T-helper 1 cell treated with Interleukin-12 subunit alpha and Interleukin-12 subunit beta and Interleukin-4 antibody, amounts not matched to agents 30 ng/mL and 1 ng/mL, for 36 hours (primary cell): ENCODE measurements around the gene PCDHA2. TPM values are rescaled to one million over a fixed set of nuclear protein-coding genes. Genes with fewer than 3 reads are reported as not detected.

Experiments used
- intact Hi-C: fragments of 100-400 bp; cut with micrococcal nuclease; formaldehyde crosslinking; loops from one replicate; pipeline ENCODE4 v1.15.1; 2024
- total RNA-seq: library from RNA; stranded (reverse); gene quantifications from 2 replicates; pipeline ENCODE4 v1.2.3, GENCODE V29; 2022

Gene PCDHA2
- total RNA-seq, 1 donor from 2014 or later = not detected

GRCh38 chr5:140808889-140809291 lies 14.2 kb downstream of the PCDHA2 start:
- intact Hi-C loops = no loop called here

- intact Hi-C loops = loop anchor here (10.0 kb wide), 1 partner anchor 543 kb away; the partner anchor contains the start of gene PCDHGA5
Observed at GRCh38 chr5:140821375-140822280, 27.0 kb downstream of the PCDHA2 start, which contains the start of gene PCDHA5. Gene PCDHA5, plus strand, starts transcription at chr5:140821613.

- intact Hi-C loops = loop anchor here (10.0 kb wide), 1 partner anchor 543 kb away; the partner anchor contains the start of gene PCDHGA5
Observed at GRCh38 chr5:140822281-140822629, 27.6 kb downstream of the PCDHA2 start.

GRCh38 chr5:140822969-140823368 lies 28.3 kb downstream of the PCDHA2 start:
- intact Hi-C loops = loop anchor here (10.0 kb wide), 1 partner anchor 542 kb away; the partner anchor contains the start of gene PCDHGA5

- intact Hi-C loops = loop anchor here (10.0 kb wide), 1 partner anchor 541 kb away; the partner anchor contains the start of gene PCDHGA5
Observed at GRCh38 chr5:140823475-140823874, 28.8 kb downstream of the PCDHA2 start.

GRCh38 chr5:140827704-140828361 lies 33.2 kb downstream of the PCDHA2 start, which contains the start of gene PCDHA6:
Gene PCDHA6, plus strand, starts transcription at chr5:140827960. Its CDS starts 132 bp downstream, at chr5:140828092.
- intact Hi-C loops = loop anchor here (2.0 to 10.0 kb wide), 2 partner anchors 23 to 537 kb away; partner anchors contain the start of gene PCDHGA5

- intact Hi-C loops = loop anchor here (10.0 kb wide), 1 partner anchor 536 kb away; the partner anchor contains the start of gene PCDHGA5
Observed at GRCh38 chr5:140828362-140828737, 33.7 kb downstream of the PCDHA2 start.

- intact Hi-C loops = loop anchor here (5.0 to 10.0 kb wide), 2 partner anchors 38 to 535 kb away; partner anchors contain the start of genes PCDHA2 and PCDHGA5
Observed at GRCh38 chr5:140829511-140830501, 35.2 kb downstream of the PCDHA2 start.

- intact Hi-C loops = loop anchor here (5.0 kb wide), 1 partner anchor 42 kb away; the partner anchor contains the start of gene PCDHA2
Observed at GRCh38 chr5:140833993-140834392, 39.3 kb downstream of the PCDHA2 start, which contains the start of gene PCDHA7. Gene PCDHA7, plus strand, starts transcription at chr5:140834269. Its CDS starts 115 bp downstream, at chr5:140834384.

GRCh38 chr5:140834439-140835008 lies 39.9 kb downstream of the PCDHA2 start:
- intact Hi-C loops = loop anchor here (5.0 kb wide), 1 partner anchor 42 kb away; the partner anchor contains the start of gene PCDHA2

GRCh38 chr5:140835622-140836510 lies 41.2 kb downstream of the PCDHA2 start:
- intact Hi-C loops = no loop called here

- intact Hi-C loops = loop anchor here (2.0 to 10.0 kb wide), 5 partner anchors 39 to 584 kb away; partner anchors contain the start of genes PCDHA1, PCDHA3, PCDHB16 and PCDHB9
Observed at GRCh38 chr5:140840978-140841962, 46.6 kb downstream of the PCDHA2 start, which contains the start of gene PCDHA8. Gene PCDHA8, plus strand, starts transcription at chr5:140841187. Its CDS starts 135 bp downstream, at chr5:140841322.

GRCh38 chr5:140842798-140843733 lies 48.4 kb downstream of the PCDHA2 start:
- intact Hi-C loops = loop anchor here (5.0 to 10.0 kb wide), 4 partner anchors 41 to 582 kb away; partner anchors contain the start of genes PCDHA3, PCDHB16, PCDHB9 and PCDHGA11
